ENCODE data around the gene ZNF593. TPM values are rescaled to one million over a fixed set of nuclear protein-coding genes. Genes with fewer than 3 reads are reported as not detected.

The ZNF593 gene
- polyA plus RNA-seq, 1 of the 3 experiments (the other 2 are of a cell fraction) = 64.8 TPM

DNA sequence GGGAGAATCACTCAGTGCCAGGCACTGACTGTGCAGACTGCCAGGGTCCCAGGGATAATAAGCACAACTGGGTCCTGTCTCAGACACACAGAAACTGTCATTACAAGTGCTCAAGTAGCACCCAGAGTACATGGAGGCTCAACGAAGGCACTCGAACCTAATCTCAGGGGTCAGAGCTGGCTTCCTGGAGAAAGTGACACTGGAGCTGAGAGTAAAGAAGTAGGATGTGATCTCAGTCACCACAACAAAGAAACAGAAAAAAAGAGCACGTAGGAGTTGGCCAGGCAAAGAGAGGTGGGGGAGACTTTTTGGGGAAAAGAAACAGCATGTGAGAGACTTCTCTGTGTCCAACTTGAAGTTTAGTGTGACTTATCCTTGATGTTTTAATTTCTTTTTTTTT lies 22.0 kb downstream of the ZNF593 start (continued):
- TF ChIP-seq TAF1 (IDR thresholded peaks at IDR 0.05; ENCODE audit: borderline replicate concordance, low read depth, low read length) (no peak), EP300 (IDR thresholded peaks at IDR 0.05; ENCODE audit: borderline replicate concordance in 1 of 2, low read depth in 1 of 2, low read length in 1 of 2) (no peak), YY1 (IDR thresholded peaks at IDR 0.05; ENCODE audit: low read depth) (no peak)
- TF ChIP-seq, protein P1, sequence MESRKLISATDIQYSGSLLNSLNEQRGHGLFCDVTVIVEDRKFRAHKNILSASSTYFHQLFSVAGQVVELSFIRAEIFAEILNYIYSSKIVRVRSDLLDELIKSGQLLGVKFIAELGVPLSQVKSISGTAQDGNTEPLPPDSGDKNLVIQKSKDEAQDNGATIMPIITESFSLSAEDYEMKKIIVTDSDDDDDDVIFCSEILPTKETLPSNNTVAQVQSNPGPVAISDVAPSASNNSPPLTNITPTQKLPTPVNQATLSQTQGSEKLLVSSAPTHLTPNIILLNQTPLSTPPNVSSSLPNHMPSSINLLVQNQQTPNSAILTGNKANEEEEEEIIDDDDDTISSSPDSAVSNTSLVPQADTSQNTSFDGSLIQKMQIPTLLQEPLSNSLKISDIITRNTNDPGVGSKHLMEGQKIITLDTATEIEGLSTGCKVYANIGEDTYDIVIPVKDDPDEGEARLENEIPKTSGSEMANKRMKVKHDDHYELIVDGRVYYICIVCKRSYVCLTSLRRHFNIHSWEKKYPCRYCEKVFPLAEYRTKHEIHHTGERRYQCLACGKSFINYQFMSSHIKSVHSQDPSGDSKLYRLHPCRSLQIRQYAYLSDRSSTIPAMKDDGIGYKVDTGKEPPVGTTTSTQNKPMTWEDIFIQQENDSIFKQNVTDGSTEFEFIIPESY (IDR thresholded peaks at IDR 0.05; ENCODE audit: borderline replicate concordance, low read depth) = no peak

DNA sequence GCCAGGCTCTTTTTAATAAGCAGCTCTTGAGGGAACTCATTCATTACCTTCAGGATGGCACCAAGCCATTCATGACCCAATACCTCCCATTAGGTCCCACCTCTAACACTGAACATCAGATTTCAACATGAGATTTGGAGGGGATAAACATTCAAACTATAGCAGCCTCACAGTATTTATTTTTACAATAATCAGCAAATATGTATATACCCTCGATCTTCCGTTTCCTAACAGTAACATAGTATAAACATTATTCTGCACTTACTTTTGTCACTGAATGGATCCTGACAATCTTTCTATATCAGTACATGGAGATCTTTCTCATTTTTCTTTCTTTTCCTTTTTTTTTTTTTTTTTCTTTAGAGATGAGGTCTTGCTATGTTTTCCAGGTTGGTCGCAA lies 26.1 kb downstream of the ZNF593 start:
- H3K4me1 ChIP-seq (ENCODE audit: control insufficient read depth in 1 of 2, insufficient read depth in 2 of 2, low read depth in 1 of 2, low read length in 1 of 2) = no peaks in the 10 kb centered on the region
- H3K9me3 ChIP-seq = no peaks in the 10 kb centered on the region
- H3K36me3 ChIP-seq (replicated peaks in 1 of 2; ENCODE audit: control insufficient read depth in 1 of 2, insufficient read depth in 2 of 2, low read length in 1 of 2) = no peaks in the 10 kb centered on the region
- POLR2A ChIA-PET = no interaction called here
- no peaks in the 10 kb centered on the region for H4K20me1 ChIP-seq (ENCODE audit: insufficient read depth)
- H3K27ac ChIP-seq (ENCODE audit: low read depth in 2 of 2, low read length in 1 of 2) = no peak overlapping the region
- H3K4me3 ChIP-seq (ENCODE audit: low read depth in 2 of 2, low read length in 1 of 2) = no peak overlapping the region
- H3K27me3 ChIP-seq (ENCODE audit: insufficient read depth) = no peaks in the 10 kb centered on the region; the same call in 1 of the 2 replicates
- CTCF ChIA-PET = no interaction called here
- no peak overlapping the region for H3K9ac ChIP-seq
- DNase-seq = no peak
- H3K4me2 ChIP-seq = no peak overlapping the region
- 77% methylated on average over 3 of the region's 3 CpGs for WGBS (ENCODE audit: low lambda C conversion rate)
- H3K79me2 ChIP-seq (ENCODE audit: insufficient read depth) = no peaks in the 10 kb centered on the region
- no peaks in the 10 kb centered on the region for H3K9me2 ChIP-seq
- no peaks in the 10 kb centered on the region for H3F3A ChIP-seq (replicated peaks; ENCODE audit: insufficient read depth)
- no peak overlapping the region for H2AFZ ChIP-seq (ENCODE audit: low read depth)
- TF ChIP-seq TEAD4 (IDR thresholded peaks at IDR 0.05; ENCODE audit: borderline replicate concordance, insufficient read depth) (no peak), SMC3 (IDR thresholded peaks at IDR 0.05; ENCODE audit: low read depth, low read length) (no peak), REST (IDR thresholded peaks at IDR 0.05; ENCODE audit: low read depth, low read length) (no peak), YY1 (IDR thresholded peaks at IDR 0.05; ENCODE audit: low read depth) (no peak), CTCF (IDR thresholded peaks at IDR 0.05) (no peak), MEF2A (IDR thresholded peaks at IDR 0.05; ENCODE audit: borderline replicate concordance, low read depth) (no peak), JUND (IDR thresholded peaks at IDR 0.05) (no peak), RCOR1 (IDR thresholded peaks at IDR 0.05; ENCODE audit: low read length) (no peak), TCF12 (IDR thresholded peaks at IDR 0.05) (no peak), PBX3 (IDR thresholded peaks at IDR 0.05) (no peak), RFX5 (IDR thresholded peaks at IDR 0.05; ENCODE audit: low read length) (no peak), IRF3 (IDR thresholded peaks at IDR 0.05; ENCODE audit: low read depth, low read length) (no peak)

Data from SK-N-SH (cell line).